ENCODE data around the gene SMAP2. TPM values are rescaled to one million over a fixed set of nuclear protein-coding genes. Genes with fewer than 3 reads are reported as not detected.

Gene SMAP2
- total and polyA plus RNA-seq, 7 donors: 6.9 to 35.0 (median 18.0) TPM

- intact Hi-C loops (cut with DNase I): no loop called here
- ATAC-seq (peak; percentile 75 to 93 (median 84)), DNase-seq (peak in 1 of 2 donors; percentile 54)
- Histone ChIP-seq H3K4me3 (no peak overlapping the region), H3K27ac (peak overlapping the region; percentile 33), H3K4me1 (peaks cover 21% of the 10 kb centered on the region), H3K27me3 (ENCODE audit: insufficient read depth in 3 of 3, low read length in 2 of 3) (no peaks in the 10 kb centered on the region), H3K9me3 (no peaks in the 10 kb centered on the region), H3K36me3 (ENCODE audit: insufficient read depth in 1 of 2, low read depth in 1 of 2) (no peaks in the 10 kb centered on the region)
- no peak for TF ChIP-seq CTCF (IDR thresholded peaks at IDR 0.05)
- WGBS, 3 donors: 37 to 54% (median 49%) methylated on average over 3 of the region's 3 CpGs
Observed at GRCh38 chr1:40392221-40392620, 18.7 kb downstream of the SMAP2 start.

- Histone ChIP-seq H3K27me3 (ENCODE audit: insufficient read depth in 3 of 3, low read length in 2 of 3) (no peaks in the 10 kb centered on the region), H3K4me1 (peaks cover 21% of the 10 kb centered on the region), H3K27ac (no peak overlapping the region), H3K4me3 (no peak overlapping the region), H3K36me3 (ENCODE audit: insufficient read depth in 1 of 2, low read depth in 1 of 2) (no peaks in the 10 kb centered on the region), H3K9me3 (no peaks in the 10 kb centered on the region)
- TF ChIP-seq CTCF (IDR thresholded peaks at IDR 0.05): no peak
- DNase-seq: no peak
- no peak for ATAC-seq
- 80 to 97% (median 94%) methylated on average over 3 of the region's 3 CpGs for WGBS, 3 donors
- intact Hi-C loops (cut with DNase I): no loop called here
Observed at GRCh38 chr1:40393173-40393572, 19.6 kb downstream of the SMAP2 start.

GRCh38 chr1:40394491-40395172 lies 21.1 kb downstream of the SMAP2 start:
- intact Hi-C loops (cut with DNase I): no loop called here
- Histone ChIP-seq H3K4me3 (no peak overlapping the region), H3K27ac (peak overlapping the region; percentile 8), H3K4me1 (peaks cover 21% of the 10 kb centered on the region), H3K9me3 (no peaks in the 10 kb centered on the region), H3K36me3 (ENCODE audit: insufficient read depth in 1 of 2, low read depth in 1 of 2) (no peaks in the 10 kb centered on the region), H3K27me3 (ENCODE audit: insufficient read depth in 3 of 3, low read length in 2 of 3) (no peaks in the 10 kb centered on the region)
- TF ChIP-seq CTCF (IDR thresholded peaks at IDR 0.05): no peak
- DNase-seq (no peak), ATAC-seq (no peak)
- WGBS, 3 donors: 76 to 85% (median 82%) methylated on average over 3 of the region's 3 CpGs

- no peaks in the 10 kb centered on the region for H3K9me3 ChIP-seq
- no peak for TF ChIP-seq CTCF (IDR thresholded peaks at IDR 0.05)
- H3K4me1 ChIP-seq: peaks cover 15% of the 10 kb centered on the region
- intact Hi-C loops (cut with DNase I): no loop called here
- H3K4me3 ChIP-seq: no peak overlapping the region
- H3K27me3 ChIP-seq (ENCODE audit: insufficient read depth in 3 of 3, low read length in 2 of 3): no peaks in the 10 kb centered on the region
- no peaks in the 10 kb centered on the region for H3K36me3 ChIP-seq (ENCODE audit: insufficient read depth in 1 of 2, low read depth in 1 of 2)
- no peak for DNase-seq
- WGBS, 3 donors: 92 to 97% (median 93%) methylated on average over 3 of the region's 3 CpGs
- no peak for ATAC-seq
- no peak overlapping the region for H3K27ac ChIP-seq
Observed at GRCh38 chr1:40395190-40396175, 22.0 kb downstream of the SMAP2 start.

Measured in psoas muscle (tissue), 8 donors.